Stimulated activated CD4-positive, alpha-beta T cell treated with anti-CD3 and anti-CD28 coated beads, TNF-alpha, amount 100 ng/mL, for 48 hours (primary cell): ENCODE data around the gene ZNF467.

Experiments used
- DNase-seq, 3 donors: peaks; one replicate each; pipeline ENCODE4 v3.0.0-alpha.2; 2020; ENCODE audit warnings: low read depth in 3 of 3

Gene ZNF467

DNA sequence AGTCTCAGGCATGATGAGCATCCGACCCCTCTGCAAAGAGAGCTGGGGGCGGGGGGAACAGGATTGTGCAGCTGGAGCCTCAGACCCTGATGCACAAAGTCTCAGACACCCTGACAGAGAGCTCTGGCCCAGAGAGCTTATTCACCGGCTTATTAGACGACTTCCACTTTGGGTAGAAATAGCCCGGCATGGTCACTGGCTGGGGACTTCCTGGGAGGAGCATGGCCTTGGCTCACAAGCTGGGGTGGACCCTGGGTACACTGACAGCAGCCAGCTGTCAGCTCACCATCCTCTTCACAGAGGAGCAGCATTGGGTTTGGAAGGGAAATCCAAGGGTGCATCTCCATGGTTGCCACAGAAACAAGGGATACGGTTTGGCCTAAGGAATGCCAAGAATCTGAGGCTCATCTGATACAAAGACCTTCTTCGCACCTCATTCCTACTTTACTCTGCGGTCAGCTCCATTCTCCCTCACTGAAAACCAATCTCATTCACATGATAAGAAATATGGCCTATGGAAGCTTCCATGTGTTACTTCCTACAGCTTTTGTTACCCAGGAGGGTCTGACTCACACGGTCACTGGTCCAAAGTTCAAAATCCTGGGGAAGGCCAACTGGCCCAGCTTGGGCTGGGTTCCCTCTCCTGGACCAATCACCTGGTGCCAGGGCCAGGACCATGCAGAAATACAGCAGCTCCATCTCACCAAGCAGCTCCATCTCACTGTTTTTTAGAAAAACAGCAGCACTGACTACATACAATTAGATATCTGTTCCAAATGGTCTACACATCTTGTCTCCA, 25.1 kb downstream of the ZNF467 start:
- DNase-seq: no peak

DNA sequence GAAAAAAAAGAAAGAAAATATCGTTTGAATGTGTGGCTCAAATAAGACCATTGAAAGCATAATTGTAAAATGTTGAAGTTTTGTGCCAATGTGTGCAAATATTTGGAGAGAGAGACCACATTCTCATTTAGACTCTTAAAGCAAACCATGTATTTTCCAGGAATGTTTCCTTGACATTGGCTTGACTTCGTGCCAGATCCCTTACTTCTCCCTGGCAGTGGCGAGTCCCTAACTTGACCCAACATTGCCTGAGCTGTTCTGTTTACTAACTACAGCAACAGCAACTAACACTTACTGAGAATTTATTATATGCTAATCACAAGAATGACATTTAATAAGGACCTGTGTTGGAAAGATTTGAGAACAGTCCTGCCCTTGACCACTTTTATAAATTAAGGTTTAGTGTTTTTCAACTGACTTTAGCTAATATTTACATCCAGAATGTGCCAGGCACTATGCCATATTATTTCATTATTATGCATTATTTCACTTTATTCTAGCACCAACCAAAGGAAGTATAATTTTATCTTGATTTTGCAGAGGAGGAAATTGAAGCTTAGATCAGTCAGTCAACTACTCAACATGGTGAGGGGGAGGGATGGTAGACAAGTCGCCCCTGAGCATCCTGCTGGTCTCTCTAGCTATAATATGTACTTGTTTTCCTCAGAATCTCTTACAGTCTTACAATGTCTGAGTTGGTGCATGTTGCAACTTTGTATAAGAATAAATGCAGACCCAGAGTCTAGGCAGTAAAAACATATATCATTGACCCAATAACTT, 29.7 kb downstream of the ZNF467 start:
- no peak for DNase-seq

DNA sequence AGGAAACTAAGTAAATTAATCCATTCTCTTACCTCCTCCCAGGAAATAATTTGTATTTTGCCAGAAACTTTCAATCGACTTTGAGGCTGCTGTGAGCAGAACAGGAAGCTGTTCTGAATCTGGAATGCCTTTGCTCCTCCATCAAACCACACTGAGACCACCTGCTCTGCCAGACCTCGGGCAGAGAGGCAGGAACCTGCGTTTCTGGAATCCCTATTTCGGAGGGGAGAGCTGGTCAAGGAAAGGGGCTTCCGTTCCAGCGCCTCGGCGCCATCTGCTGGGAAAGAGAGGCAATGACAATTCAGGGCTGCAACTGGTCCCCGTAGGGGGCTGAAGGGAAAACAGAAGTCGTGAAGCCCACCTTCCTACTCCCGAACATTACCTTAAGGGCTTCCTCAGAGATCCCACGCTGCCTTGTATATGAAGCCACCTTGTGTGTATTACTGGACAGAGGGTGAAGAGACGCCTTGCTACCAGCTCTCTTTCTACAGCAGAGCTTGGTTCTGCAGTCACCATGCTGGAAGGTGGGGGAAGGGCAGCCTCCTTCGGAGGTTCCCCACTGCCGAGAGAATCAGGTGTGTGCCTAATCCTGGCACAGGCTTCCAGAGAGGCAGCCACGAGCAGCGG, 31.2 kb downstream of the ZNF467 start:
- DNase-seq: peak; percentile 26 to 44 (median 38)

DNA sequence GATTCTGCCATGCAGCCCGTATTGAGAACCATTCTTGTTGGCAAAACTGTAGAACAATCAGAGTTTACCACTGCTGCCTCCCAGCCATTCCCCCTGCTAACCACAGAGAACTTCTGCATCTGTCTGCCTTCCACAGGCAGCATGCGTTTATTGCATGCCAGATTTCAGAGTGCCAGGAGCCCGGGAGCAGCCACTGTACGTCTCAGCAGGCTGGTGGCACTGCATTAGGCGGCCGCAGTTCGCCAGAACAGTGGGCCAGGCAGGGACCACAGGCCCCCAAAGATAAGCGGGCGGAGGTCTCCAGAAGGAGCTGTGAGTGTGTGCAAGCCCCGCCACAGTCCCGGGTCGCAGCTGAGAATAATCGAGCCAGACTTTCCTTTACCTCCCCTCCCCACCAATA, 31.8 kb downstream of the ZNF467 start:
- no peak for DNase-seq

DNA sequence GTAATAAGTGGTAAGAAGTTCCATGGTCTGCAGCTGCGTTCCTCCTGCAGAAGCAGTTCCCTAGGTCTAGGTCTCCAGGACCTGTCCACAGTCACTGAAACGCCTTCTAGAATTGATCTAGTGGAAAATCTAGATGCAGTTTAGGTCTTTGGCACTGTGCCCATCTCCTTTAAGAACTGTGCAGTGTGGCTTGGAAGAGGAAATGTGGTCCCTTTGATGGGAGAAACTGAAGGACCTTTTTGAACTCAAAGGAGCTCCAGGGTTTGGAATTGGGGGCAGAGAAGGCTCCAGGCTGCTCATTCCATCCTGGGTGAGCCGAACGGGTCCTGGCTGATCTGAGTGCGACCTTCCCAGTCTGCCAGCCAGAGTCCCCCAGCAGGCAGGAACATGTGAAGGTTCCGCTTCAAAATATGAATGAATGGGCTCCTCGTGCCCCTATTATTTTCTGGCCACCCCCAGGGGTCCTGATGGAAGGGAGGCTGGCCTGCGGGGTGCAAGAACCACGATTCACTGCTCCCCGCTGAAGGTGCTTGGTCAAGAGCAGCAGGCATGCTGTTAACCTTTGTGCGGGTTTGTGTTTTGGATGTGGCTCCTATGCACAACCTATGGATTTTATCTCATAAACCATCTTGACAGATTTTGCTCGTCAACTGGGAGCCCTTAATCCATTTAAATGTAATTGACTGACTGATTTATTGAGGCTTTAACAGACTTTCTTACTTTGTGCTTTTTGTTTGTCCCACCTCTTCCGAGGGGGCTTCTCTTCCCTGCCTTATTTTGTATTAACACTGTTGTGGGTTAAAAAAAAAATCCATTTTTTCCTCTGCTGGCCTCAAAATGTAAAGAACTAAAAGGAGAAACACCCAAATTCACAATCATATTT, 36.7 kb downstream of the ZNF467 start:
- no peak for DNase-seq

DNA sequence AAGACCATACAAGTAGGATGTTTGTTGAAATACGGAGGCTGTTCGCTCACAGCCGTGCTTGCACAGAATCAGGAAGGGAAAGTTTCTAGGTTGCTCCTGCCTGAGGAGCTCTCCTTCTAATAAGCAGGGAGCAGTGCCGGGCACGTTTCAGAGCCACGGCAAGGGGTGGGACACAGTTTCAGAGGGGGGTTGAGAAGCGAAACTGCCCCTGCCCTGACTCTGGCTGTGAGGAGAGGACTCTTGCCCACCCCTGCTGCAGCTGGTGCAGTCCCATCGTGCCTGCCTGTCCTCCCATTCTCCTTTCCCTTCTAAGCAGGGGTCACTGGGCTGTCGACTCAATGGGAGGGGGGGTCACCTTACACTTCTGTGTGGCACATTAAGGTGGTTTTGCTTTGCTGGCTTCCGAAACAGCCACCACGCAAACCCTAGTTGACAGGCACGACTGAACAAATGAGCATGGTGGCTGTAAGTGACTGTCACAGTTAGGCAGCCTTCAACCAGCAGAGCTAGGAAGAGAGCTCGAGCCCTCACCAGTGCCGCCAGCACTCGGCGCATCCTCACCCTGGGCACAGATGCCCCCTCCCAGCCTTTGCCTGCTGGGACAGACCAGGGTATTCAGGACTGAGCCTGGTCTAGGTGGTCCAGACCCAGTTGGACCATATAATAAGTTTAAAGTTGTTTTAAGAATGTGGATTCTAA, 37.5 kb downstream of the ZNF467 start:
- no peak for DNase-seq

DNA sequence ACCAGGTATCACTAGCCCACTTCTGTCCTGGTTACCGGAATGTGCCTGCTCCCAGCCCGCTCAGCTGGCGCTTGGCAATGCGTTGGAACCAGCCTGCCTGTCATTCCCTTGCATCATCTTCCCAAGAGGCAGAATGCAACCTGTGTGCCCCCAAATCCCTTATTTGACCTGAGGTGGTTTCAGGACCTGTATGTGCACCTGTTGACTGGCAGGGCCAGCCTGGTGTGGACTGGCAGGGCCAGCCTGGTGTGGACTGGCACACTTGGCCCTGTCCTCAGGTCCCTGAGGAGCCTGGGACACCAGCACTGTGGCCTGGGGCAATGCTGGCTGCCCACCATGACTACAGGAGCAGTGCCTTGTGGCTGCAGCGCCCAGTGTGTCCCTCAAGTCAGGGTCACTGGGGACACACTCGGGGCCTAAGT, 38.2 kb downstream of the ZNF467 start:
- DNase-seq: no peak

DNA sequence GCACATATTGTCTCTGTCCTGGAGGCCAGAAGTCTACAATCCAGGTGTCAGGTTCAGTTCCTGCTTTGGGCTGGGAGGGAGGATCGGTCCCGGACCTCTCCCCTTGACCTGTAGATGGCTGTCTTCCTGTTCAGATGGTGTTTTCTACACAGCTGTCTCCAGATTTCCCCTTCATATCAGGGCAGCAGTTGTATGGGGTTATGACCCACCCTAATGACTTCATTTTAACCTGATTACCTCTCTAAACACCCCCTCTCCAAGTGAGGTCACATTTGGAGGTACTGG, 38.7 kb downstream of the ZNF467 start:
- no peak for DNase-seq

DNA sequence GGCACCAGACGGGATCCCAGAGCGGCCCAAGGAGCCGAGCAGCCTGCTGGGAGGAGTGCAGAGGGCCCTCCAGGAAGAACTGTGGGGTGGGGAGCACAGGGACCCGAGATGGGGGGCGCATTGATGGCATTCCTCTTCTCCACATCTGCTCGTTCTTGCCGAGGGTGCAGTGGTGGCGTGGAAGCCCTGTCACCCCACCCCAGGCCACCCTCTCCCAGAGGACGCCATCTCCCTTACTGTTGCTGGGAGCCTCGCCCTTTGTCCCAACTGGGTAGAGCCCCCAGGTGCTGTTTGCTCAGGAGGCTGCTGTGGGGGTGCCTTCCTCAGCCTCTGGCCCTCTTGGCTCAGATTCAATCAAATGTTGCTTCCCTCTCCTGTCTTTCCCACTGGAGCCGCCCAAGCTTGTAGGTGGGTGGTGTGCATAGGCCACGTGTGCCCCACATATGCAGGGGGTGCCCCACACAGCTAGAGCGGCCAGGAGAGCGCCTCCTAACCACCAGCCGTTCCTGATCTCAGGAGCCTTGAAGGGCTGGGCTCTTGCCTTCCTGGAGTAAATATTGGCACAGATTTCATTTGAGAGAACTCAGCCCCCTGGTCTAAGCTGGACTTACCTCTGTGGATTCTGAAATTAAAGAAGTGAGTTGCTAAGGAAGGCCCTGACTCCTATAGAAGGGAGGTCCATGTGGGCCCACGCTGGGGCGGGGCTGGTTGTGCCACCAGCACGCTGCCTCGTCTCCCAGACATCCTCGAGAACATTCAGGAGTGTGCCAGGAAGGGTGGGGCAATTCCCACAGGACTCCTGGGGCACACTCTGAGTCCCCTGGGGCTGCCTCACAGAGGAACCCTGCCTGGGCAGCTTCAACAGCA, 39.2 kb downstream of the ZNF467 start:
- DNase-seq: no peak

DNA sequence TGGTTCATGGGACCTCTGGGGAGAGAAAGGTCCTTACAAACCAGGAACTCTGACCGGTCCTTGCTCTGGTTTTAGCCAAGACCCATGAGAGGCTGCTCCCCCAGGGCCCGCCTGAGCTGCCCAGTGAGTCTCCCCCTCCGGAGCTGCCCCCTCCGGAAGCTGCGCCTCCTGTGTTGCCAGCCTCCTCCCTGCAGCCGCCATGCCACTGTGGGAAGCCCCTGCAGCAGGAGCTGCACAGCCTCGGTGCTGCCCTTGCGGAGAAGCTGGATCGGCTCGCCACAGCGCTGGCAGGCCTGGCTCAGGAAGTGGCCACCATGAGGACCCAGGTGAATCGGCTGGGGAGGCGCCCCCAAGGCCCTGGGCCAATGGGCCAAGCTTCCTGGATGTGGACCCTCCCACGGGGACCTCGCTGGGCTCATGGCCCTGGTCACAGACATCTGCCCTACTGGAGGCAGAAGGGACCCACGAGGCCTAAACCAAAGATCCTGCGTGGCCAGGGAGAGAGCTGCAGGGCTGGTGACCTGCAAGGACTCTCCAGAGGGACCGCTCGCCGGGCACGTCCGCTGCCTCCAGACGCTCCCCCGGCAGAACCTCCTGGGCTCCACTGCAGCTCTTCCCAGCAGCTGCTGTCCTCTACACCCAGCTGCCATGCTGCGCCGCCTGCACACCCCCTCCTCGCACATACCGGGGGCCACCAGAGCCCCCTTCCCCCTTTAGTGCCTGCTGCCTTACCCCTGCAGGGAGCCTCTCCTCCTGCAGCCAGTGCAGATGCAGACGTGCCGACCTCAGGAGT, 40.1 kb downstream of the ZNF467 start:
- DNase-seq: no peak

DNA sequence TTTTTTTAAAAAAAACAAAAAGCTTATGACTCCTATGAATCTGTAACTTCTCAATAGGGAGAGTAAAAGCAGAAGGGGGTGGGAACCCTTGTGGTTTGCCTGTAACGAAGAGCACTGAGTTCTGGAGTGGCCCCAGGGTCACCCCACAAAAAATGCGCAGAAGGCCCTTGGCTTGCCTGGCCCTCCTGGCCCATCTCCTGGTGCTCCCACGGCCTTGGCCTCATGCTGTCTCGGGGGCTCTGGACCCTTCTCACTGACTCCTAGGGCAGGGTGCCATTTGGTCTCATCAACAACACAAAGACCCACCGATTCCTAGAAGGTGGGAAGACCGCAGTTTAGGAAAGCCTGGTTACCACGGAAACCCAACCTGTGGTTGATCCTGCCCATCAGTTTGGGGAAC, 40.8 kb downstream of the ZNF467 start:
- no peak for DNase-seq

DNA sequence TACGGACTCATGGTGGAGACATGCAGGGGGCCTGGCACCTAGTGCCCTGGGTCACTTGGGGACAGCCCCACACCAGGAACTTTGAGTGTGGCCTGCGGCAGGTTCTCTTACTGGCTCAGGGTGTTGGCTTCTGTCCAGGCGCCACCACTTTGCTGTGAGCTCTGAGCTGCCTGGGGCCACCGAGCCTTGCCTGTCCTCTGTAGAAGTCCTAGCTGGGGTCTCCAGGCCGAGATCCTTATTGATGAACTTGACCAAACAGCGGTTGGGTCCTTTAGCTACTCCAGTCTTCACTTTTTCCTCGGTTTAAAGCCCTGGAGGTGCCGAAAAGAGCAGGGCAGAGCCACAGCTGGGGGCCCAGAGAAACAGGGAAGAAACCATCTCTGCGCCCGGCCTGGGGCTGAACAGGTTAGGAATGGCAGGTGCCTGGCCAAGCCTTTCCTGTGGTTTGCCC, 41.3 kb downstream of the ZNF467 start:
- DNase-seq: no peak

DNA sequence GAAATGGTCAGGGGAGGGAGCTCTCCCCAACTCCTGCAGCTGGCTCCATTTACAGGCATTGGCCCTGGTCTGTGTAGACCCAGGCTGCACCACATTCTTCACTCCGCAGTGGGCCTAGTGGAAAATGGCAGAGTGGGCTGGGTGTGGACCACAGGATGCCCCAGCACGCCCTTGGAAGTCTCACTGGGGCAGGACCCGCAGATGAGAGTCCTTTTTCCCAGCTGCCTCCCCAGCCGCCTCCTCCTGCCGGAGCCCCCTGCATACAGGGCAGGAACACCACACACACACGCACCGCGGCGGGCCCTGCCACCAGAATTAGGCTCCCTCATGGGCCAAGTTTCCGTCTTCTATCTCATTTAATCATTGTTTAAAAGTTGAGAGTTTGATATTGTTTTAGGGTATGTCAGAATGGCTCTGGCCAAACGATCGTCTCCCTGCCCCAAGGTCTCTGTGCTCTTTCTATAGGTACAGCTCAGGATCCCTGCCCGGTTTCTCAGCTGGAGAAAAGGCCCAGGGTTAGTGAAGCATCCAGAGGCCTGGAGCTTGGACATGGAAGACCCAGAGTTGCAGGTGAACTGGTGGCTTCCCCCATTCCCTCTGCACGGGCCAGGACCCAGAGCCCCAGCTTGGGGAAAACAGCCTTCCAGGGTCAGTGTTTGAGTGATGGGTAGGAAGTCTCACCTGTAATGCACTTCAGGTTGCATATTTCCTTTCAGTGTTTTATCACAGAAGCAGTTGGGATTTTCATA, 42.0 kb downstream of the ZNF467 start:
- DNase-seq: no peak

DNA sequence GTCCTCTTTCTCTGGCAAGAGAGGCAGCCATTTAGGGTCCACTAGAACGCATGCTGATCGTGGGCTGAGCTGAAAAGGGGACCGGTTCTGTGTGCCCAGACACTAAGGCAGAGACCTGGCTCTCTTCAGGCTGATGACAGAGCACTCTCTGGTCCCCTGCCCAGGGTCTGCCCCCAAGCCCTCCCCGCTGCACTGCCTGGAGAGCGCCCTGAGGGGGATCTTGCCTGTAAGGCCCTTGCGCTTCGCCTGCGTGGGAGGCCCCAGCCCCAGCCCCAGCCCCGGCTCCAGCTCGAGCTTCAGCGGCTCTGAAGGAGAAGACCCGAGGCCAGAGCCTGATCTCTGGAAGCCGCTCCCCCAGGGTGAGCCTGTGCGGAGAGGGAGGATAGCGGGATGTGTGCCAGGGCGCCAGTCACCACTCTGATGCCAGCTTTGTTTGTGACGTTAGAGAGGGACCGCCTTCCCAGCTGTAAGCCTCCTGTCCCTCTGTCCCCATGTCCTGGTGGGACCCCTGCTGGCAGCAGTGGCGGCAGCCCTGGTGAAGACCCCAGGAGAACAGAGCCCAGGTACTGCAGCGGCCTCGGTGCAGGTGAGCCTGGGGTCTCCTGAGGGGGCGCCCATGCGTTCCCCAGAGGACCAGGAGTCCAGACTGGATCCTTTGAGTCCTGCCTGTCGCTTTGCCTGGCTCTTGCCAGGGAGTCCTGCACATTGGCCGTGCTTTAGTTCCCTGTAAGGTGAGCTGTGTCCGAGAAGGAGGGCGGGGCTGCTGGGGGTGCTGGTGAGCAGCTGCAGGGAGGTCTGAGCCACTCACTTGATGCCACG, 43.2 kb downstream of the ZNF467 start:
- DNase-seq: no peak

DNA sequence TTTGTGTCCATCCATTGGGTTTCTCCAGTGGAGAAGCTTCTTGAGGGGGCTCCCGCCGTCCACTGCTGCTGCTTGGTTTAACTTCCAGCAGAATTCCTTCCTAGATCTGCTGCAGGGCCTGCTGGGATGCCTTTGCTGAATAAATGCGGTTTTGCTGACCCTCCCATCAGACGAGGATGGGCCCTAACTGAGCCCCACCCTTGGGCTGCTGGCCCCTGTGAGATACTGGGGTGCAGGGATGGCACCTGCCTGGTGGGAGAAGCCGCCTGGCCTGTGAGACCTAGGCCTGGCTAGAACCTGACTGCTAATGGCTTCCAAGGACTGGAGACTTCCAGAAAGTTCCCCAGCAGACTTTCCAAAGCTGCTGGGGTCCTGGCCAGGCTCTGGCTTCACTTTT, 43.8 kb downstream of the ZNF467 start:
- no peak for DNase-seq

DNA sequence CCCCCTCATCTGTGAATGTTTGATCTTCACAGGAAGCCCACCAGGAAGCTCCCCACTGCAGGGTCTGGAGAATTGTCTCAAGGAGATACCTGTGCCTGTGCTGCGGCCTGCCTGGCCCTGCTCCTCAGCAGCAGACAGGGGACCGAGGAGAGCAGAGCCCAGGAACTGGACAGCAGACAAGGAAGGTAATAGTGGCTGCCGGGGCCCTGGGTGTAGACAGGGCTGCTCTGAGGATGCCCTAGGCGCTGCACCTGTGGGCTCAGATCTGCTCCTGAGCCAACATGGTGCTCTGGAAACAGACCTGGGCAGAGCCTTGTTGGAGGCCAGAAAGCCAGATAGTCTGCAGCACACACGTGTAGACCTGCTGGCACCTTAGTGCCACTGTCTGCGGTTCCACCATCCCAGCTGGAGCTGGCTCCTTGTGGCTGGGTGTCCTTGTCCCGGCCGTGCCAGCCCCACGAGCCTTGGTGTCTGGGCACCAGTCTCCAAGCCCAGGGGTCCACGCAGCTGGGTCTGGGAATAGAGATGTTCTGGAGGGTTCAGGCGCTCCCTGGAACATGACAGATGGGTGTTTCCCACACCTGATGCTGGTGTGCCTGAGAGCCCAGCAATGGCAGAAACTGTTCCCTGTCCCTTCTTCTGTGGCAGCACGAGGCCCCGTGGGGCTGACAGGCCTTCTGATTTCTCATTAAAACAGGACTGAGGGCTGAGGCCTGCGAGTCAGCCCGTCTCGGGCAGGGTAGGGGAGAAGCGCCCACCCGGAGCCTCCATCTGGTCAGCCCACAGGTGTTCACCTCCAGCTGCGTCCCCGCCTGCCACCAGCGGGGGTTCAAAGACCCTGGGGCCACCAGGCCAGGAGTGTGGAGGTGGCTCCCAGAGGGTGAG, 44.7 kb downstream of the ZNF467 start:
- no peak for DNase-seq
